Neural crest cell (in vitro differentiated cells): ENCODE data around the gene C22orf15. TPM values are rescaled to one million over a fixed set of nuclear protein-coding genes. Genes with fewer than 3 reads are reported as not detected.

Experiments used
- DNase-seq: peaks from one replicate; pipeline ENCODE4 v3.0.0; 2021; ENCODE audit warnings: low read depth, mixed read lengths, low spot score
- H3K27ac Mint-ChIP-seq: one replicate; pipeline ENCODE4 v1.8.0; 2021; ENCODE audit warnings: mild to moderate bottlenecking, mixed read lengths; ENCODE audit not compliant: unreplicated experiment
- H3K27me3 Mint-ChIP-seq: 2 replicates; pipeline ENCODE4 v1.8.0; 2021; ENCODE audit warnings: low read depth, mild to moderate bottlenecking, mixed read lengths
- H3K36me3 Mint-ChIP-seq: 2 replicates; pipeline ENCODE4 v1.8.0; 2021; ENCODE audit warnings: low read depth, mild to moderate bottlenecking, mixed read lengths
- H3K4me1 Mint-ChIP-seq: 2 replicates; pipeline ENCODE4 v1.8.0; 2021; ENCODE audit warnings: mixed read lengths
- H3K4me3 Mint-ChIP-seq: one replicate; pipeline ENCODE4 v1.8.0; 2021; ENCODE audit warnings: mild to moderate bottlenecking, mixed read lengths
- H3K9me3 Mint-ChIP-seq: 2 replicates; pipeline ENCODE4 v1.8.0; 2021; ENCODE audit warnings: mixed read lengths
- CTCF ChIP-seq: fragments of 200-600 bp; sonication (generic); conservative IDR thresholded peaks from 2 replicates; pipeline ENCODE4 v1.5.0; 2021; ENCODE audit warnings: antibody characterized with exemption, mild to moderate bottlenecking
- total RNA-seq: library from RNA; stranded (reverse); gene quantifications from 2 replicates; pipeline ENCODE4 v1.2.1, GENCODE V29; 2021

Gene C22orf15
- total RNA-seq, 1 donor from 2014 or later, result 0.79 TPM

- Mint-ChIP-seq H3K4me1 (peaks cover 17% of the 10 kb centered on the region), H3K9me3 (no peaks in the 10 kb centered on the region), H3K4me3 (peak overlapping the region; percentile 80), H3K27me3 (no peaks in the 10 kb centered on the region), H3K36me3 (no peaks in the 10 kb centered on the region), H3K27ac (peak overlapping the region; percentile 35)
- no peak for DNase-seq
- no peak for TF ChIP-seq CTCF
These were observed 10.6 kb upstream of the C22orf15 start for GRCh38 chr22:23752090-23752691.

GRCh38 chr22:23752750-23753149, 10.0 kb upstream of the C22orf15 start:
- Mint-ChIP-seq H3K27me3 (no peaks in the 10 kb centered on the region), H3K9me3 (no peaks in the 10 kb centered on the region), H3K36me3 (no peaks in the 10 kb centered on the region), H3K4me1 (peaks cover 17% of the 10 kb centered on the region), H3K4me3 (peak overlapping the region; percentile 80), H3K27ac (no peak overlapping the region)
- TF ChIP-seq CTCF, result no peak
- DNase-seq, result no peak

GRCh38 chr22:23753385-23753784, 9.4 kb upstream of the C22orf15 start:
- TF ChIP-seq CTCF, result no peak
- H3K27ac Mint-ChIP-seq, result no peak overlapping the region
- no peaks in the 10 kb centered on the region for H3K36me3 Mint-ChIP-seq
- H3K9me3 Mint-ChIP-seq, result no peaks in the 10 kb centered on the region
- no peak for DNase-seq
- peaks cover 17% of the 10 kb centered on the region for H3K4me1 Mint-ChIP-seq
- H3K27me3 Mint-ChIP-seq, result no peaks in the 10 kb centered on the region
- H3K4me3 Mint-ChIP-seq, result peak overlapping the region; percentile 71

GRCh38 chr22:23754220-23754919, 8.4 kb upstream of the C22orf15 start, which contains the start of gene VPREB3:
Gene VPREB3 (minus strand): TSS chr22:23754425. CDS start chr22:23754363, 62 bp downstream.
- Mint-ChIP-seq H3K4me3 (peak within 1 kb of the TSS; percentile 71), H3K9me3 (no peaks in the 10 kb centered on the region), H3K27me3 (no peaks in the 10 kb centered on the region), H3K36me3 (no peaks in the 10 kb centered on the region), H3K4me1 (peaks cover 17% of the 10 kb centered on the region), H3K27ac (no peak within 1 kb of the TSS)
- no peak for TF ChIP-seq CTCF
- no peak for DNase-seq

DNA sequence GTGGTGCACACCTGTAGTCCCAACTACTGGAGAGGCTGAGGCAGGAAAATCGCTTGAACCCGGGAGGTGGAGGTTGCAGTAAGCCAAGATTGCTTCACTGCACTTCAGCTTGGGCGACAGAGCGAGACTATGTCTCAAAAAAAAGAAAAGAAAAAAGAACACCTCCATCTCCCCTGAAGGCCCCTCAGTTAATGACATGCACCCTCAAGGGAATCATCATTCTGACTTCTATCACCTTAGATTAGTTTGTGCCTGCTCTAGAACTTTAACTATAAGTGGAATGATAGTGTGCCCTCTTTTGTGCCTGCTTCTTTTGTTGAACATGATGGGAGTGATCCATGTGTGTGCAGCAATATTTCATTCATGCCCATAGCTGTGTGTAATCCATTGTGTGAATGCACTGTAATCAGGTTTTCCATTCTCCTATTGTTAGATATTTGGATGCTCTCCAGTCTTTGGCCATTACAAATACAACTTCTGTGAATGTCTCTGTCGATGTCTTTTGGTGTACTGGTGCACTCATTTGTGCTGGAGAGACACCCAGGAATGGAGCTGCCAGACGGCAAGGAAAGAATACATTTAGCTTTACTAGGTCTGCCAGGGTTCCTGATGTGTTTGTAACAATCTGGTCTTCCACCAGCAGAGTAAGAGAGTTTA, 7.7 kb upstream of the C22orf15 start:
- no peak for DNase-seq
- H3K27me3 Mint-ChIP-seq, result no peaks in the 10 kb centered on the region
- no peaks in the 10 kb centered on the region for H3K9me3 Mint-ChIP-seq
- H3K27ac Mint-ChIP-seq, result no peak overlapping the region
- H3K4me1 Mint-ChIP-seq, result peaks cover 10% of the 10 kb centered on the region
- no peak for TF ChIP-seq CTCF
- H3K36me3 Mint-ChIP-seq, result no peaks in the 10 kb centered on the region
- peak overlapping the region; percentile 6 for H3K4me3 Mint-ChIP-seq
